Keratinocyte (primary cell): ENCODE results near the gene L3MBTL4. TPM values are rescaled to one million over a fixed set of nuclear protein-coding genes. Genes with fewer than 3 reads are reported as not detected.

Source experiments
- DNase-seq: peaks from one replicate; pipeline ENCODE4 v3.0.0-alpha.2; 2011; ENCODE audit warnings: low read depth, missing footprints, low spot score
- FAIRE-seq: peaks from 2 replicates; lab custom pipeline; 2011; peaks lifted over from hg19 to GRCh38; lab: Jason Lieb, UNC
- H2AFZ ChIP-seq: 2 replicates; pipeline ENCODE4 v1.6.0; 2012; ENCODE audit warnings: low read length, control low read depth, inconsistent platforms; ENCODE audit not compliant: control insufficient read depth
- H3K27ac ChIP-seq: 2 replicates; pipeline ENCODE4 v1.5.1; 2011; ENCODE audit warnings: low read length; ENCODE audit not compliant: control insufficient read depth, insufficient read depth
- H3K27me3 ChIP-seq: 3 replicates; pipeline ENCODE4 v1.6.0; 2011; ENCODE audit warnings: low read length; ENCODE audit not compliant: control insufficient read depth, insufficient read depth; ENCODE audit errors: extremely low read depth
- H3K36me3 ChIP-seq, 2 experiments: 2 replicates in 1 of 2; 3 replicates in 1 of 2; pipeline ENCODE4 v1.5.1; 2011; ENCODE audit warnings: low read length in 2 of 2, mild to moderate bottlenecking in 1 of 2; ENCODE audit not compliant: control insufficient read depth in 2 of 2, insufficient read depth in 2 of 2; ENCODE audit errors: extremely low read depth in 1 of 2
- H3K4me1 ChIP-seq: 3 replicates; pipeline ENCODE4 v1.5.1; 2011; ENCODE audit warnings: low read length; ENCODE audit not compliant: control insufficient read depth, insufficient read depth; ENCODE audit errors: extremely low read depth
- H3K4me2 ChIP-seq: 3 replicates; pipeline ENCODE4 v1.6.0; 2011; ENCODE audit warnings: low read depth, low read length; ENCODE audit not compliant: control insufficient read depth, insufficient read depth; ENCODE audit errors: extremely low read depth
- H3K4me3 ChIP-seq, 3 experiments: fragments of 200-600 bp in 1 of 3; sonication (generic) in 1 of 3; 2 replicates in 2 of 3; 3 replicates in 1 of 3; pipeline ENCODE4 v1.5.1; 2011 to 2016; ENCODE audit warnings: low read length in 3 of 3, mild to moderate bottlenecking in 3 of 3, control low read depth in 2 of 3, inconsistent platforms in 1 of 3, low read depth in 1 of 3, mixed read lengths in 1 of 3, mixed run types in 1 of 3, moderate library complexity in 1 of 3; ENCODE audit not compliant: control insufficient read depth in 2 of 3, insufficient read depth in 2 of 3; ENCODE audit errors: extremely low read depth in 1 of 3
- H3K79me2 ChIP-seq: 2 replicates; pipeline ENCODE4 v1.6.0; 2012; ENCODE audit warnings: low read length; ENCODE audit not compliant: control insufficient read depth, insufficient read depth
- H3K9ac ChIP-seq: 3 replicates; pipeline ENCODE4 v1.6.0; 2011; ENCODE audit warnings: low read length; ENCODE audit not compliant: control insufficient read depth, insufficient read depth; ENCODE audit errors: extremely low read depth
- H3K9me1 ChIP-seq: 3 replicates; pipeline ENCODE4 v1.6.0; 2011; ENCODE audit warnings: low read length; ENCODE audit not compliant: control insufficient read depth, insufficient read depth; ENCODE audit errors: extremely low read depth
- H3K9me3 ChIP-seq: 2 replicates; pipeline ENCODE4 v1.5.1; 2012; ENCODE audit warnings: low read depth, low read length; ENCODE audit not compliant: control insufficient read depth
- H4K20me1 ChIP-seq: 3 replicates; pipeline ENCODE4 v1.6.0; 2011; ENCODE audit warnings: low read length; ENCODE audit not compliant: control insufficient read depth, insufficient read depth; ENCODE audit errors: extremely low read depth
- EZH2 ChIP-seq: IDR thresholded peaks from one replicate; pipeline ENCODE4 v1.6.1; 2012; ENCODE audit warnings: inconsistent platforms, mild to moderate bottlenecking, low read length, moderate library complexity
- dilution Hi-C: fragments of 300-500 bp; cut with MboI; formaldehyde crosslinking; loops from one replicate; pipeline ENCODE4 v1.7.0; 2020; ENCODE audit warnings: low sequenced_read_pairs; ENCODE audit not compliant: extremely low pct_ligation_motif_present
- polyA plus RNA-seq, 5 experiments: library from polyadenylated mRNA; depleted of rRNA in 3 of 5; stranded (reverse) in 3 of 5; stranded (forward) in 1 of 5; unstranded in 1 of 5; fragments of >200 nt; gene quantifications; 1 replicate in 1 of 5; 2 replicates in 3 of 5; 3 replicates in 1 of 5; pipeline versions ENCODE4 v1.2.1 to v1.2.3, GENCODE V29; 2011 to 2012; ENCODE audit warnings: missing spikeins in 2 of 5, low read depth in 1 of 5, low replicate concordance in 1 of 5
- TF ChIP-seq, protein P1 (sequence below), 3 experiments: IDR thresholded peaks in 1 of 3; conservative IDR thresholded peaks in 1 of 3; optimal IDR thresholded peaks in 1 of 3; 2 replicates in 2 of 3; 3 replicates in 1 of 3; pipeline versions ENCODE3 to v1.5.1; 2011; ENCODE audit warnings: low read length in 3 of 3, mild to moderate bottlenecking in 3 of 3, moderate library complexity in 2 of 3, control low read depth in 1 of 3, inconsistent platforms in 1 of 3; ENCODE audit not compliant: insufficient read depth in 2 of 3; ENCODE audit errors: extremely low read depth in 1 of 3

L3MBTL4 gene
- polyA plus RNA-seq, 1 donor (not counting 4 experiments of a cell fraction or from before 2014, with no cell fraction given): 0.17 TPM

DNA sequence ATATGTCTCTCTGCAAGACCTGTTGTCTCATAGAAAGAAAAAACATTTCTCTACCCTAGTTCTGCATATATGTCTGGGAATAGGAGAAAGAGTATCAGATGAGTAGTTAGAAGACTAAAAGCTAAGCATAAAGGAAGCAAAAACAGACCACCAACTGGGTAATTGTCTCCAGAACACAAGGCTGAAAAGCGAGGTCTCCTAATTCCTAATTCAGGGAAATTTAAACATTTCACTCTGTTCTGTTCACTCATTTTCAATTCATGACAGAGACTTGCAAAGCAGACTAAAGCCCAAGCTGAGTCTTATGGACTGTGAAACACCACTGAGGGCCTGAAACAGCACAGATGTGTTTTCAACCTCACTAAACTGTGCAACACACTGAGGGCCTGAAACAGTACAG is 294.9 kb downstream of the L3MBTL4 start:
- dilution Hi-C loops: no loop called here
- no peak for DNase-seq
- Histone ChIP-seq H3K9me1 (no peaks in the 10 kb centered on the region), H3K9me3 (no peaks in the 10 kb centered on the region), H2AFZ (no peak overlapping the region), H3K27me3 (no peaks in the 10 kb centered on the region), H3K79me2 (no peaks in the 10 kb centered on the region), H4K20me1 (no peaks in the 10 kb centered on the region), H3K36me3 (no peaks in the 10 kb centered on the region), H3K4me1 (no peaks in the 10 kb centered on the region), H3K4me3 (no peak overlapping the region), H3K9ac (no peak overlapping the region), H3K27ac (no peak overlapping the region), H3K4me2 (no peak overlapping the region)
- TF ChIP-seq EZH2: no peak
- TF ChIP-seq, protein P1, sequence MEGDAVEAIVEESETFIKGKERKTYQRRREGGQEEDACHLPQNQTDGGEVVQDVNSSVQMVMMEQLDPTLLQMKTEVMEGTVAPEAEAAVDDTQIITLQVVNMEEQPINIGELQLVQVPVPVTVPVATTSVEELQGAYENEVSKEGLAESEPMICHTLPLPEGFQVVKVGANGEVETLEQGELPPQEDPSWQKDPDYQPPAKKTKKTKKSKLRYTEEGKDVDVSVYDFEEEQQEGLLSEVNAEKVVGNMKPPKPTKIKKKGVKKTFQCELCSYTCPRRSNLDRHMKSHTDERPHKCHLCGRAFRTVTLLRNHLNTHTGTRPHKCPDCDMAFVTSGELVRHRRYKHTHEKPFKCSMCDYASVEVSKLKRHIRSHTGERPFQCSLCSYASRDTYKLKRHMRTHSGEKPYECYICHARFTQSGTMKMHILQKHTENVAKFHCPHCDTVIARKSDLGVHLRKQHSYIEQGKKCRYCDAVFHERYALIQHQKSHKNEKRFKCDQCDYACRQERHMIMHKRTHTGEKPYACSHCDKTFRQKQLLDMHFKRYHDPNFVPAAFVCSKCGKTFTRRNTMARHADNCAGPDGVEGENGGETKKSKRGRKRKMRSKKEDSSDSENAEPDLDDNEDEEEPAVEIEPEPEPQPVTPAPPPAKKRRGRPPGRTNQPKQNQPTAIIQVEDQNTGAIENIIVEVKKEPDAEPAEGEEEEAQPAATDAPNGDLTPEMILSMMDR (optimal IDR thresholded peaks at IDR 0.05 in 1 of 3, IDR thresholded peaks at IDR 0.05 in 1 of 3, conservative IDR thresholded peaks at IDR 0.05 in 1 of 3; ENCODE audit: extremely low read depth in 1 of 3, insufficient read depth in 2 of 3, low read length in 3 of 3): no peak
- FAIRE-seq: no peak

DNA sequence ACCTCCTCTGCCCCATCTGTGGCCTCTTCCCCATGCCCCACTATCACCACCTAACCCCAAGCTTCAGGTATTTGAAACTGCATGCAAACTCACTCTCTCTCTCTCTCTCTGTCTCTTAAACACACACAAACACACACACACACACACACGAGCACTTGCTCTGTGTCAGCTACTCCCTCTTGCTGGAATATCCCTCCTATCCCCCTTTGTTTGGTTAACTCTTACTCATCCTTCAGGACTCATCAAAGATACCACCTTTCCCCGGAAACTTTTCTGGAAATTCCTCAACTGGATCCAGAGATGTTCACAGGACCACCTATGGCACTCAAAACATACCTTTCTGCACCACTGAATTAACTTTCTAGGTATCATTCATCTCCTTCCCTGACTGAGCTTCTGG is 296.6 kb downstream of the L3MBTL4 start:
- DNase-seq (no peak), FAIRE-seq (no peak)
- H3K4me2 ChIP-seq: no peak overlapping the region
- H3K9me1 ChIP-seq: no peaks in the 10 kb centered on the region
- no peaks in the 10 kb centered on the region for H3K79me2 ChIP-seq
- H4K20me1 ChIP-seq: no peaks in the 10 kb centered on the region
- H3K4me3 ChIP-seq: no peak overlapping the region
- no peak for TF ChIP-seq EZH2
- TF ChIP-seq, protein P1 (optimal IDR thresholded peaks at IDR 0.05 in 1 of 3, IDR thresholded peaks at IDR 0.05 in 1 of 3, conservative IDR thresholded peaks at IDR 0.05 in 1 of 3; ENCODE audit: extremely low read depth in 1 of 3, insufficient read depth in 2 of 3, low read length in 3 of 3): no peak
- H3K27ac ChIP-seq: no peak overlapping the region
- H3K36me3 ChIP-seq: no peaks in the 10 kb centered on the region
- H3K27me3 ChIP-seq: no peaks in the 10 kb centered on the region
- H3K9me3 ChIP-seq: no peaks in the 10 kb centered on the region
- no peak overlapping the region for H2AFZ ChIP-seq
- H3K4me1 ChIP-seq: no peaks in the 10 kb centered on the region
- no peak overlapping the region for H3K9ac ChIP-seq
- dilution Hi-C loops: no loop called here
